ENCODE measurements around the gene STXBP6.

STXBP6 gene

DNA sequence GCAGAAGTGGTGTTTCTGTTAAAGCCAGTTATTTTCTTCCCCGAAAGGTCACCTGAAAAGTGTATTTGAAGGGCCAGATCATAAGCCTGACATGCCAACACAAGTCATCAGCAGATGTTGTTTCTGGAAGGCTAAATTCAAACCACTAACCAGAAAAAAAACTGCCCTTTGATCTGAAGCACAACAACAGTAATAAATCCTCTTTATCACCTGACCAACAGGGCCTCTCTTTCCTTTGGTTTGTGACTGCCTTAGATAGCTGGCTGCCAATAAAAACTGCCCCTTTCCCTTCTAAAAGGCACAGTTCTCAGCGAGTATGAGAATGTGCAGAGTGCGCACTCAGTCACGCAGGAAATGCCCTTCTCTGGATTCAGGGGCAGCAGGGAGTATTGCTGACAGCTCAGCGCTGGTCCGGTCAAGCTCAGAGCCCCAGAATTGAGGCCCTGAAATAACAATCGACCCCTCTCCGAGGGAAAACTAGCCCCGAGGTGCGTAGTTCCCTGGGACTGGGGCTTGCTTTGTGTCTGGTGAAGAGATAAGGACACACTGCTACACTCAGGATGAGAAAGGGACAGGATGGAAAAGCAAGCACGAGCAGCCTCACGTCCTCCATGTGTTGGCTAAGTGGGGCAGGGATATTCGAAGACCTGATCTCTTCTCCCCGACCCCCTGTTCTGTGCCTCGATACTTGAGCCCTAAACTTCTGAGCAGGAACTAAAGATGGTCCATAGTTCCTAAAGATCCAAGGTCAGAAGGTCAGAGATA is 231.7 kb downstream of the STXBP6 start:
- TF ChIP-seq MYC (IDR thresholded peaks at IDR 0.05; ENCODE audit: low read depth, low read length), result no peak
- no peak for TF ChIP-seq POLR2A (IDR thresholded peaks at IDR 0.05; ENCODE audit: extremely low read depth, insufficient read length)
- TF ChIP-seq CTCF (IDR thresholded peaks at IDR 0.05; ENCODE audit: low read depth, low read length), result no peak
- TF ChIP-seq, protein P1, sequence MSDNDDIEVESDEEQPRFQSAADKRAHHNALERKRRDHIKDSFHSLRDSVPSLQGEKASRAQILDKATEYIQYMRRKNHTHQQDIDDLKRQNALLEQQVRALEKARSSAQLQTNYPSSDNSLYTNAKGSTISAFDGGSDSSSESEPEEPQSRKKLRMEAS (IDR thresholded peaks at IDR 0.05; ENCODE audit: low read depth, low read length), result no peak
- no peak overlapping the region for H3K4me3 ChIP-seq (ENCODE audit: low read depth, low read length)
- DNase-seq (ENCODE audit: low read depth), result no peak

- no peak for TF ChIP-seq POLR2A (IDR thresholded peaks at IDR 0.05; ENCODE audit: extremely low read depth, insufficient read length)
- no peak for TF ChIP-seq MYC (IDR thresholded peaks at IDR 0.05; ENCODE audit: low read depth, low read length)
- TF ChIP-seq, protein P1 (IDR thresholded peaks at IDR 0.05; ENCODE audit: low read depth, low read length), result no peak
- TF ChIP-seq CTCF (IDR thresholded peaks at IDR 0.05; ENCODE audit: low read depth, low read length), result no peak
- no peak for DNase-seq (ENCODE audit: low read depth)
- no peak overlapping the region for H3K4me3 ChIP-seq (ENCODE audit: low read depth, low read length)
Observed at GRCh38 chr14:24817212-24818057, 232.5 kb downstream of the STXBP6 start.

- no peak for TF ChIP-seq MYC (IDR thresholded peaks at IDR 0.05; ENCODE audit: low read depth, low read length)
- TF ChIP-seq POLR2A (IDR thresholded peaks at IDR 0.05; ENCODE audit: extremely low read depth, insufficient read length), result no peak
- no peak for TF ChIP-seq CTCF (IDR thresholded peaks at IDR 0.05; ENCODE audit: low read depth, low read length)
- TF ChIP-seq, protein P1 (IDR thresholded peaks at IDR 0.05; ENCODE audit: low read depth, low read length), result no peak
- no peak overlapping the region for H3K4me3 ChIP-seq (ENCODE audit: low read depth, low read length)
- DNase-seq (ENCODE audit: low read depth), result no peak
Observed at GRCh38 chr14:24816929-24817211, 233.1 kb downstream of the STXBP6 start.

GRCh38 chr14:24816011-24816928 is 233.7 kb downstream of the STXBP6 start:
- no peak for DNase-seq (ENCODE audit: low read depth)
- H3K4me3 ChIP-seq (ENCODE audit: low read depth, low read length), result no peak overlapping the region
- TF ChIP-seq, protein P1 (IDR thresholded peaks at IDR 0.05; ENCODE audit: low read depth, low read length), result no peak

DNA sequence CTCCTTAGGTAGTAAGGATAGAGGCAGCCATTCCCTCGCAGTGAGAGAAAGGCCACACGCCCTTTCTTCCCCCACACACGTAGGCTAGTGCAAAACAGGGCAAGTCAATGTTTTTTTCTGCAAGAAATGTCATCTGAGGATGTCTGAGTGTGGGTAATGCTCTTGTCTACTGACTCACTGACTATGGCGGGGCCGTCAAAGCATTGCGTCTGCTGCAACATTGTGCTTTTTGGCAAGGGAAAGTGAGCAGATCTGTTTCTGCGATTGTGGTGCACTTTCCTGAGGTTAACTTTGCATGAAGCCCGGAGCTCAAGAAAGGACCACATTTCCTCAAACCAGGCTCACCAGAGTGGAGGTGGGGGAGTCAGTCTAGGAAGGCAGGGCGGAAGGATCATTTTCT is 234.4 kb downstream of the STXBP6 start:
- TF ChIP-seq POLR2A (IDR thresholded peaks at IDR 0.05; ENCODE audit: extremely low read depth, insufficient read length) (no peak), CTCF (IDR thresholded peaks at IDR 0.05; ENCODE audit: low read depth, low read length) (no peak), MYC (IDR thresholded peaks at IDR 0.05; ENCODE audit: low read depth, low read length) (no peak)
- TF ChIP-seq, protein P1 (IDR thresholded peaks at IDR 0.05; ENCODE audit: low read depth, low read length), result no peak
- no peak for DNase-seq (ENCODE audit: low read depth)
- no peak overlapping the region for H3K4me3 ChIP-seq (ENCODE audit: low read depth, low read length)

Measured in NB4 (cell line).